ENCODE results near the gene TNRC6C. TPM values are rescaled to one million over a fixed set of nuclear protein-coding genes. Genes with fewer than 3 reads are reported as not detected.
"Not testable (repeated sequence)": the region's sequence is repeated elsewhere in the genome, so short reads cannot be mapped to it uniquely, and the experiment has no call there.

Gene TNRC6C
- total RNA-seq, 2 donors from 2014 or later = 31.0 to 48.1 TPM

DNA sequence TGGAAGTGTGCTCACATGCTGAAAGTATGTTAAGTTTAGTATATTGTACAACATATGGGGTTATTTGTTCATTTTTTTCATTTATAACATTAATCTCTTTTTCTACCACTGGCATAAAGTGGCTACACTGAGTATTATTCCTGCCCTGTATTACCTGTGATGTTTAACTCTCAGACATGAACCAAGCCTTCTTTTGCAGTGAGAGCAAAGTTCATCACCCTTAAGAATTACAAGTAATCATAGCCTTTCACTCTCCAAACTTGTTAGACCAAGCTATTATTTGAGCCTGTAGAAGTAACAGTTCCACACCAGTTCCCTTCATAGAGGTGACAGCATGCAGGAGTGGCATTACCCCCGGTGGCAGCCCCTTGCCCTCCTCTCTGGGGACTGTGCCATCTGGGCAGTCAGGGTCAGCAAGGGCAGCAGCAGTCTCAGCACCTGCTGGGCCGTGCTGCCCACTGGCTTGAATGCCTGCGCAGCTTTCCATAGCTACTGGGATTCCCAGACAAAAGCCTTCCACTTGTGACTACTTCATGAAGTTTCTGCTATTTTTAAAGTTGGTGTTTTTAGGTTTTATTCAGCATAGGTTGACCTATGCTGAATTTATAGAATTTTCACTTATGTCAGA lies 98.7 kb downstream of the TNRC6C start:
- DNase-seq (ENCODE audit: low spot score) = no peak
- intact Hi-C loops (cut with DNase I) = no loop called here

DNA sequence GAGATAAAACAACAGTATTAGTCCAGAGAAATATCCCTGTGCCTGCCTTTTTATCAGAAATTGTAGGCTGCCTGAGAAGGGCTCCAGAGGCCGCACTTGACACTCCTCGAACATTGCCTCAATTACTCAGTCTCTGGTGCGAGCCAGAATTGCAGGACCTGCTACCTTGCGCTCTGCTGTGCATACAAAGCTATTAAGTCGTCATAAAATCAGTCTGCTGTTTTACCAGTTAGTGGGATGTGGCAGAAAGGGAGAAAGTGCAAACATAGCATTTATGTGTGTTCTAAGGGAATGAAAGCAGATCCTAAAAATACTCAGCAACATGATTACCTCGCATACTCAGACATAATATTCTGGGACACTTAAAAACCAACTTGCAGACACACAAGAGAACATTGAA lies 99.5 kb downstream of the TNRC6C start:
- intact Hi-C loops (cut with DNase I) = no loop called here
- DNase-seq (ENCODE audit: low spot score) = no peak

DNA sequence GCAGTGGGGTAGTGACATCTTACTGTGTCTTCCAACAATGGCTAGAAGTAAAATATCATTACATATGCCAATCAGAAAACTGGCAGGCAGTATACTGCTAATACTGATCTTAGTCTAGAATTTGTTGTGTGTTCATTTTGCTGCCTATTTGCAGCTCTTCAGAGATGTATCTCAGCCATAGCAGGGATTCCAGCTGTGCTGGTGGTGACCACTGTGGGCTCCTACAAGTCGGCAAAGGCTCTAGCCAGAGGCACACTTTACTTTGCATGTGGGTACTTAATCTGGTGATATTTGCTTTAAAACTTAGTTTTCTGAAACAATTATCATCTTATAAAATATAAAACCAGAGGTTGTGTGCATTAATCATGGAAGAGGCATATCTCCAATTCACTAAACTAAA lies 100.1 kb downstream of the TNRC6C start:
- no peak for DNase-seq (ENCODE audit: low spot score)
- intact Hi-C loops (cut with DNase I) = no loop called here

DNA sequence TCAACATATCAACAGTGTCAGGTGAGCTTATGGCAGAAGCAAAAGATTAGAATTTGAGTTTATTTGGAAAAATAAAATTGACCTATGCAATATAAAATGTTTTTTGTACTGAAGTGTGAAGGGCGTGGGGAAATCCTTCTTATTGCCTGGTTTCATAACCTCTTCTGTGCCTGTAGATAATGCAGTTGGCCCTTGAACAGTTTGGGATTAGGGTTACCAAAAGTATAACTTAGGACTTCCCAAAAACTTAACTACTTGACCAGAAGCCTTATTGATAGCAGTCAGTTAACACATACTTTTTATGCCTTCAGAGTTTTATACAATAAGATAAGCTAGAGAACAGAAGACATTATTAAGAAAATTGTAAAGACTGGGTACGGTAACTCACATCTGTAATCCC lies 104.1 kb downstream of the TNRC6C start:
- DNase-seq (ENCODE audit: low spot score) = no peak
- intact Hi-C loops (cut with DNase I) = no loop called here

DNA sequence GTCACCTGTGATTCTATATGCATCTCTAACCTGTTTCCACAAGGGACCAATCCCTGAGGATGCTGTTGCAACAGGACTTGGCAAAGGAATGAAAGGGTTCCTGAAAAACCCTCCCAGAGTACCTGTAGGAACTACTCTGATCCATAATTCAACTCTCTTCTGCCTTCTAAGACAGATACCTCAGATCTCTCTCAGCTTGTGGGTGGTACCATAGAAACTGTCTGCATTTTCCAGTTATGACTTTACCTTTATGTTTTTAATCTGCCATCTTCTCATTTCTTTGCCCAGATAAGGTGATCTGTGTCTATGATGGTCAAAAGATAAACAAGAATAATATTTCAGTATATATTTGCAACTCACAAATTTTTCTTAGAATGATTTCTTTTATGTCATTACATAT lies 105.0 kb downstream of the TNRC6C start:
- intact Hi-C loops (cut with DNase I) = no loop called here
- no peak for DNase-seq (ENCODE audit: low spot score)

DNA sequence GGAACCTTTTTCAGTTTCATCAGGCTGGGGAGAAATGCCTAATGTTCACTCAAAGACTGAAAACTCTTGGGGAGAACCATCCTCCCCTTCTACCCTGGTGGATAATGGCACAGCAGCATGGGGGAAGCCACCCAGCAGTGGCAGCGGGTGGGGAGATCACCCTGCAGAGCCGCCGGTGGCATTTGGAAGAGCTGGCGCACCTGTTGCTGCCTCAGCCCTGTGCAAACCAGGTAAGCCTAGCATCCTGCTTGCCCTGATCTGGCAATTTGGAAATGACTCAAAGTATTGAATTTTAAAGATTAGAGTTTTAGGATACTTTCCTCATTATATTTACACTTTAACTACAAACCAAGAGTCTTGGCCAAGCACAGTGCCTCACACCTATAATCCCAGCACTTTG lies 106.2 kb downstream of the TNRC6C start:
- intact Hi-C loops (cut with DNase I) = no loop called here
- DNase-seq (ENCODE audit: low spot score) = no peak

DNA sequence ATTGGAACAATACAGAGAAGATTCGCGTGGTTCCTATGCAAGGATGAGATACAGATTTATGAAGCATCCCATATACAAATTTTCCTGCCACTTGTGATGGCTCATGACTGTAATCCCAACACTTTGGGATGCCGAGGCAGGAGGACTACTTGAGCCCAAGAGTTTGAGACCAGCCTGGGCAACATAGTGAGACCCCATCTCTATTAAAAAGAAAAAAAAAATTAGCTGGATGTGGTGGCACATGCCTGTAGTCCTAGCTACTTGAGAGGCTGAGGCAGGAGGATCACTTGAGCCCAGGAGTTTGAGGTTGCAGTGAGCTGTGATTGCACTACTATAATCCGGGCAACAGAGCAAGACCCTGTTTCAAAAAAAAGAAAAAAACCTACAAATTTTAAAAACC lies 108.5 kb downstream of the TNRC6C start:
- intact Hi-C loops (cut with DNase I); DNase-seq (ENCODE audit: low spot score): not testable (repeated sequence)

DNA sequence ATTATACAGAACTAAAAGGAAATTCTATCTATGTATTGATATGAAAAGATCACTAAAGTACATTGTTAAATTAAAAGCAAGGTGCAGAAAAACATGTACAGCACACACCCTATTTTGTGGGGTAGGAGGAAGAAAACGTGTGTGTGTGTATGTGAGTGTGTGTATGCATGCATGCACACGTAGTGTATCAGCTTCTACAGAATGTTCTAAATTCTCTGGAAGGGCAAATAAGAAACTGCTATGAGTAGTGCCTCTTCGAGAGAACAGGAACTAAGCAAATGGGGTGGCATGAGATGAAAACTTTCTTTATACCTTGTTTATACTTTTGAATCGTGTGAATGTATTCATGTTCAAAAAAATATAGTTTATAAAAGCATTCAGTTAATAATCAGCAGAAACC lies 111.2 kb downstream of the TNRC6C start:
- intact Hi-C loops (cut with DNase I) = loop anchor here in 1 of 2 donors (10.0 kb wide), 1 partner anchor 45 kb away; no protein-coding TSS in a partner anchor

DNA sequence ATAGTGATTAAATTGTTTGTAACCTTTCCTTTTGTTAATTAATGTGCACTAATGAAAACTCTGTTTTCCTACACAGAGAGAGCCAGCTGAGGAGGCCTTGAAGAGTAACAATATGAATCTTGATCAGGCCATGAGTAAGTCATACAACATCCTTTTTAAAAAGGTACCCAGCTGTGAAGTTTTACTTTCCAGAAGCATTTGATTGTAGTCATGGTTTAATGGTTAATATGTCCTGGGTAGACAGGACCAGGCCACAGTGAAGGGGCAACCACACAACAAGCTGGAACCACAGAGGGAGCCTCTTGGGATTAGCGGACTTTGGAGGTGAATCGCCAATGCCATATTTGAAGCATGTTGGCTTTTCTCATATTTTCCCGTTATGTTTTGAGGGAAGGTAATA lies 114.5 kb downstream of the TNRC6C start:
- no peak for DNase-seq (ENCODE audit: low spot score)
- intact Hi-C loops (cut with DNase I) = loop anchor here in 1 of 2 donors (10.0 kb wide), 1 partner anchor 48 kb away; no protein-coding TSS in a partner anchor

More for the DNA sequence above, 111.2 kb downstream of the TNRC6C start:
- no peak for DNase-seq (ENCODE audit: low spot score)

DNA sequence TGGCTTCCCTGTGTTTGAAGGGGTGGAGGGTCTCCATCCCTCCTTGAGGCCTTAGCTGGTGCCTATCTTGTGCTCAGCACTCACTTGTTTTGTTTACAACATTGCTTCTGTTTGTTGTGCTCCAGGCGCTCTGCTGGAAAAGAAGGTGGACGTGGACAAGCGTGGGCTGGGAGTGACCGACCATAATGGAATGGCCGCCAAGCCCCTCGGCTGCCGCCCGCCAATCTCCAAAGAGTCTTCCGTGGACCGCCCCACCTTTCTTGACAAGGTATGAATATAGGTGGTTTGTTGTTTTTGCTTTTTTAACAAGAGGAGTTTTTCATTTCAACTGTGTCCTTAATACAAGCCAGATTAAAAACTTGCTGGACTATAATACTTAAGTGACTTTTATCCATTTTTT lies 116.5 kb downstream of the TNRC6C start:
- intact Hi-C loops (cut with DNase I) = loop anchor here in 1 of 2 donors (10.0 kb wide), 1 partner anchor 50 kb away; no protein-coding TSS in a partner anchor
- DNase-seq (ENCODE audit: low spot score) = no peak

DNA sequence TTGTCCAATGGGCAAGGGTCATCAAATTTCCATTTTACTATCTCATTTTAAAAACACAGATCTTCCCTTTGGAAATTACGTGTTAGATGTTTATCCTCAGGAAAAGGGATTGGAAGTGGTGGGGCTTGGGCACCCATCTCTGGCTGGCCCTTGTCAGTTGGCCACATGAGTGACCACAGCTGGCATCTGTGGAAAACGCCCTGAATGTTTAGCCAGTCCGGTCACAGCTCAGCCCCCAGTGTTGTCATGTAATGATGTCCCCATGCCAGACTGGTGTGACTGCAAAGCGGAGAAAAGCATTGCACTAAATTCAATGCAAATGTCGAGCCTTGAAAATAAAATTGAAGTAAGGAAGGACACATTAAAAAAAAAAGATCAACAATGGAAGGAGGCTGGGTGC lies 117.0 kb downstream of the TNRC6C start:
- intact Hi-C loops (cut with DNase I) = loop anchor here in 1 of 2 donors (10.0 kb wide), 1 partner anchor 51 kb away; no protein-coding TSS in a partner anchor
- DNase-seq (ENCODE audit: low spot score) = no peak

DNA sequence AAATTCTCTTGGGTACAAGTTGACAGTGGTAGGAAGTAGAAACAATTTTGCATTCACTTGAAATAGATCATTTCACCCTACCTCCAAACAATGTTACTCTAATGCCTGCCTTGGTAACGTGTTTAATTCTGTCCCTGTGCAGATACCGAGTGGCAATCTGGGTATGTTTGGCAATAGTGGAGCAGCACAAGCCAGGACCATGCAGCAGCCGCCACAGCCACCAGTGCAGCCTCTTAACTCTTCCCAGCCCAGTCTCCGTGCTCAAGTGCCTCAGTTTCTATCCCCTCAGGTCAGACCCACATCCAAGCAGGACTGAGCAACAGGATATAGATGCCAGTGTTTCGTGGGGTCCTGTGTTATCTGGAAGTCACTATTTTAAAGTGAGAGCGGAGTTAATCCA lies 120.8 kb downstream of the TNRC6C start:
- intact Hi-C loops (cut with DNase I) = loop anchor here in 1 of 2 donors (10.0 kb wide), 1 partner anchor 54 kb away; no protein-coding TSS in a partner anchor
- DNase-seq (ENCODE audit: low spot score) = no peak

DNA sequence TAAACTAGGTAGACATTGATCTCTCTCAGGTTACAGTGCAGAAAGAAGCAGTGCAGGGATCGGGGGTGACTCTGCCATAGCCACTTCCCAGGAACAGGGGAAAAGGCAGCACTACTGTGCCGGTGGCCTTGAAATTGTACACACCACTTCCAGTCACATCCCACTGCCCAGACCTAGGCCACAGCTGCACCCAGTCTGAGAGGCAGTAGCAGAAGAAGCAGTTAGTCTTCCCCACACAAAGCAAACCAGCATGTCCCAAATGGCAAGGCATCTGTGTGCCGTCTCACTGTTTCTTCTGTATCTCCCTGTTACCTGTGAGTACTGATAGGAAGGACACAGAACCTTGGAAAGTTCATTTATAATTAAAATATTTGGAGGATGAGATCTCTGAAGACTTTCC lies 123.0 kb downstream of the TNRC6C start:
- no peak for DNase-seq (ENCODE audit: low spot score)
- intact Hi-C loops (cut with DNase I) = no loop called here

DNA sequence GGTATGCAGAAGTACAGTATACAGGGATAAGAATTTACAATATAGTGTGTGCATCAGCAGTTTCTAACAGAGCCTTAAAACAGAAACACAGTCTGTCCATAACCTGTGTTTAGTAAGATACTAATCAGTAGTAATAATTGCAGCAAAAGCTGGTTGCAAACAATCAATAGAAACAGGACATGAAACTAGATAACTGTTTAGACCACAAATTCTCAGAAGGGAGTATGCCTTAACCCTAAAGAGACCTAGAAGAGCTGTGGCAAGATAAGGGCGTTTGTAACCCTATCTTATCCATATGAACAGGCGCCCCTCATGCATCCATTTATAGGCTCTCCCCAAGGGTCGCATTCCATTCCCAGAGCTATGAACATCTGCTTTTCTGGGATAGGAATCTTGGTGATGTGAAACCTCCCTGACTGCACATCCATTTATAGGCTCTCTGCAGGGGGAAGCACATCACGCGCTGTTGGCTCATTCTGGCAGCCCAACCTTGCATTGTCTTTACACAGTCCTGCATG lies 123.9 kb downstream of the TNRC6C start:
- DNase-seq (ENCODE audit: low spot score); intact Hi-C loops (cut with DNase I): not testable (repeated sequence)

DNA sequence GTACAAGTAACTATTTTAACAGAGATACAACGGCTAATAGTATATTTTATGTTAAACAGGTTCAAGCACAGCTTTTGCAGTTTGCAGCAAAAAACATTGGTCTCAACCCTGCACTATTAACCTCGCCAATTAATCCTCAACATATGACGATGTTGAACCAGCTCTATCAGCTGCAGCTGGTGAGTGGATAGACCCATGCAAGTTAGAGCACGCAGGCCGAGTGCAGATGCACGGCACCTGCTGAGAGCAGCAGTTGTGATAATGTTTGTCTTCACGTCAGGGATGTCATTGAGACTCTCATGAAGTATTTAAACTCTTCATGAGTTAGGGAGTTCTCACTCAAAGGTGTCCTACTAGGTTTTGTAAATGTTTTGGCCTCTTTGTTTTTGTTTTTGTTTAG lies 124.5 kb downstream of the TNRC6C start:
- no peak for DNase-seq (ENCODE audit: low spot score)
- intact Hi-C loops (cut with DNase I) = no loop called here

DNA sequence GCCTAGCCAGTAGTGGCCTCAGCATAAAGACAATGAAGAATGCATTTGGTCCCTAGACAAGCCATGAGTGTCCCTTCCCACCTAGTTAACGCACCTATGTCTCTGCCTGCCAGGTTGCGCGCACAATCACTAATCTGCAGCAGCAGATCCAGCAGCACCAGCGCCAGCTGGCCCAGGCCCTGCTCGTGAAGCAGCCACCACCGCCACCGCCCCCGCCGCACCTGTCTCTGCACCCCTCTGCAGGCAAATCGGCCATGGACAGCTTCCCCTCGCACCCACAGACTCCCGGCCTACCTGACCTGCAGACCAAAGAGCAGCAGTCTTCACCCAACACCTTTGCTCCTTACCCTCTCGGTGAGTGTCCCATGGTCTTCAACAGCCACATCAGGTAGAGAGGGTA lies 128.2 kb downstream of the TNRC6C start:
- intact Hi-C loops (cut with DNase I) = no loop called here
- DNase-seq (ENCODE audit: low spot score) = no peak

DNA sequence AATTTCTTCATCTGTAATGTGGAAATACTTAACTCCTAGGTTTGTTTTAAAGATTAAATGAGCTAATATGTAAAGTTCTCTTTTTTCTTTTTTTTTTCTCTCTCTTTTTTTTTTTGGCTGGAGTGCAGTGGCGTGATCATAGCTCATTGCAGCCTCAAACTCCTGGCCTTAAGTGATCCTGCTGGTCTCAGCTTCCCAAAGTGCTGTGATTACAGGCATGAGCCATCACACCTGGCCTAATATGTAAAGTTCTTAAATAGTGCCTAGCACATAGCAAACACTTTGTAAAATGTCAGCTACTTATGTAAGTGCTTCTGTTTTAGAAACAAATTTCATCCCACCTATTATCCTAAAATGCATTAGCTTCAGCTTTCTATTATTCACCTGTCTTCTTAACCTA lies 130.0 kb downstream of the TNRC6C start:
- intact Hi-C loops (cut with DNase I) = no loop called here

DNA sequence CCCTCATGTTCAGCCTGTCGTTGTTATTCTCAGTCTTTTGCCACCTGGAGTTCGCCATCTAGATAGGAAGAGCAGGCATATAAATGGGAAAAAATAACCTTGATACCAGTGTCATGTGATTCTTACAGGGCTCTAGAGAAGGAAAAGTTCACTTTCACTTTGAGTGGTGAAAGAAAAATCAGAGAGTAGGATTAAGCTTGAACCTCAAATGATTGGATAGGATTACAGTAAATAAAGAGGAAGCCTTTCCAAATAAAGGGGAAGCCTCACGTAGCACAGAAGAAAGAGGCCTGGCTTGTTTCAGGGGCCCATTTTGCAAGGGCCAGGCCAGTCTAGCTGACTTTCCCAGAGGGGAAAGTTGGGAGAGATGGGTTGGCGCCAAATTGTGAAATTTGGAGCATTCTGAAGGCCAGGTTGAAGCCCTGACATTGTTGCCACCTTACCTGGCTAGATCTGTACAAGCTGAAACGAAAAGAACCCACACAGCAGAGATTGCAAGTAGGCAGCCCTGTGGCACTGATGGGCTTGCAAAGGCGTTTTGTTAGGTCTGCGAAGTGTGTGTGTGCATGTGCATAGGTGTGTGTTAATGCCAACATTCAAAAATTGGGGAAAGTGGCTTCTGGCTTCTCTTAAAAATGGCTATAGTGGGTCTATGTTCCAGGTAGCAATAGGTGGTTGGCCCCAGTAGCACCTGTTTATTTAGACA lies 131.2 kb downstream of the TNRC6C start:
- no peak for DNase-seq (ENCODE audit: low spot score)
- intact Hi-C loops (cut with DNase I) = no loop called here

More for the DNA sequence above, 130.0 kb downstream of the TNRC6C start:
- DNase-seq (ENCODE audit: low spot score) = no peak

DNA sequence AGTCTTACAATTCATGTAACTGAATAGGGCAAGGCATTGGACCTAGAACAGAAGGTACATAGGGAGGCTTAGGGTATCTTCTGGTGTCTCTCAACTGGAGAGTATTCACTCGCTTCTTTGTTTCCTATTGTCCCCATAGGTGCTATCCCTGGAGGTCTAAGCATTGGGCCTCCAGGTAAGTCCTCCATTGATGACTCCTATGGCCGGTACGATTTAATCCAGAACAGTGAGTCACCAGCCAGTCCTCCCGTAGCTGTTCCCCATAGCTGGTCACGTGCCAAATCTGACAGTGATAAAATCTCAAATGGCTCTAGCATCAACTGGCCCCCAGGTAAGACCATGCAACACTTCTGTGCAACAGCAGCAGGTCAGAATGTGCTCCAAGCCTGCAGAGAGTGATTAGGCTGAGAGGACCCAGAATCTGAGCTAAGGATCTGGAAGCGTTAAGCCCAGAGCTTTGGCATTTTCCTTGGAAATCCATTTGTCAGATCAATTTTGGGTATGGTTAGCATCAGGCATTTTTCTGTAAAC lies 134.4 kb downstream of the TNRC6C start:
- intact Hi-C loops (cut with DNase I) = no loop called here
- no peak for DNase-seq (ENCODE audit: low spot score)

DNA sequence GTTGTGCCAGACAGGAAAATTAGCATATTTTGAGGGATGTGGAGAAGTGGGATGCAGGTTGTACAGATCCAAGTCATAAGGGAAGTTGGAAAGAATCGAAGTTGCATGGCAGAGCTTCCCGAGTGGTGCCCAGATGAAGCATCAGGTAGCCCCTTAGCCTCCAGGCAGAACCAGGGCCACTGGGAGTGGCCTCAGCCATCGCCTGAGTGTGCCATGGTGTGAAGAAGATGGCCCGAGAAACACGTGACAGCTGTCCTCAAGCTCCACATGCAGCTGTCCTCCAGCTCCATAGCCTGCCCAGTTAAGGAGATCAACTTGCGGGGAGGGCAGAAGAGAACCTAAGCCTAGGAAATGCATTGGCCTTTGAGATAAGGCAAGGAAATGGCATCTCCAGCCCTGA lies 136.5 kb downstream of the TNRC6C start:
- intact Hi-C loops (cut with DNase I) = no loop called here

More for the DNA sequence above, 136.5 kb downstream of the TNRC6C start:
- DNase-seq (ENCODE audit: low spot score) = no peak

Measured in posterior vena cava (tissue), 2 donors.